ENCODE measurements around the gene PODXL2.

PODXL2 gene

DNA sequence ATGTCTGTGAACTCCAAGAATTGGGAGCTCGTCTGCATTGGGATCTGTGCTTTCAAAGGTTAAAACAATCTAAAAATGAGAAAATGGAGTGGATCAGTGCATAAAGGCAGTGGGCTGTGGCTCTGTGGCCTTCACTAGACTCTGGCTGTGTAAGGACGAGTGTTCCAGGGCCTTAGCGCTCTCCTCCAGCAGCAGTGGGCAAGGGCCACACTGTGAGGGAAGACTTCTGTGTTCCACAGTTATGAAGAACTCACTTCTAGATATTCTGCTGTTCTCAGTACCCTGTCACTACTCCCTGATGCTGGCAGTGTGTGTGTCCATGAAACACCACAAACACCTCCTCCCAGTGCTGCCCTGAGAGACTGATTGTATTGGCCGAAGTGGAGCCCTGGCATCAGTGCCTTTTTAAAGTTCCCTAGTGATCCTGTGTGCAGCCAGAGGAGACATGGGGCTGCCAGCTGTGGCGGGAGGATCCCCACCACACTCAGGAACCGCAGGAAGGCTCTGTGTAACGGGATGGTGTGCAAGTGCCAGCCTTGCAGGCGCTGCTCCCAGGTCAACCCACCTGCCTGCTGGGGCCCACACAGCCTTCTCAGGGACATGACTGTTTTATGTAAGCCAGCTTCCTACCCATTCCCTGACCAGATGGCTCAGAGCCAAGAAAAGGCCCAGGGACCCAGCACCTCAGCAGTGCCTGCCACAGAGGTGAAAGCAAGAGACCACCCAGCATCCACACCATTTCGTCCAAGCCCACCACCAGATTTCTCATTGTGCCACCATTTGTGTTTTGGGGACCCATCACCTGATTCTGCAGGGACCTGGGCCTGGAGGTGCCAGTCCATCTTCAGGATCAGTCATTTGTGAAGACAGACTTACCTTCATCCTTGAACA lies 84.1 kb downstream of the PODXL2 start:
- no peaks in the 10 kb centered on the region for H3K4me1 ChIP-seq (ENCODE audit: control insufficient read depth, insufficient read depth, low read length, poor library complexity, severe bottlenecking)

DNA sequence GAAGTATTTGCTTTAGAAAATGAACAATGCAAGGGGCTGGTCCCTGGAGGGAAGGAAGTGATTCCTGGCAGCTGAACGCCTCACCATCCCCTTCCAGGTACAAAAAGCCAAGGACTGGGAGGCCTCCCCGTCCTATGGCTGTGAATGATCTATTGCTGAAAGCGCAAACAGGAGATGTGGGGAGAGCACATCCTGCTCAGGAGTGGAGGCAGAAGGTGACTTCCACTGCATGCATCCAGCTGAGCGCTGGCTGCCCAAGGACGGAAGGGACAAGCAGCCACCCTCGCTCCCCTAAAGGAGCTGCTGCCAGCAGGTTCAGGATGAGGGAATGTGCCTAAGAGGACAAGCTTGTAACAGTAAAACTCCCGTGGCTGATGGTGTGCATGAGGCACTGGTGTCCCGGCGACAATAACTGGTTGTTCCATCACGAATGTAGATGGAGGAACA lies 85.2 kb downstream of the PODXL2 start:
- no peaks in the 10 kb centered on the region for H3K4me1 ChIP-seq (ENCODE audit: control insufficient read depth, insufficient read depth, low read length, poor library complexity, severe bottlenecking)
- H3K36me3 ChIP-seq (ENCODE audit: control insufficient read depth, insufficient read depth, low read length) = no peaks in the 10 kb centered on the region
- H3K27ac ChIP-seq (ENCODE audit: insufficient read depth, low read length, poor library complexity, severe bottlenecking) = no peak overlapping the region
- H3K4me3 ChIP-seq (ENCODE audit: insufficient read depth, low read depth, low read length, poor library complexity, severe bottlenecking) = no peak overlapping the region
- no peaks in the 10 kb centered on the region for H3K27me3 ChIP-seq (replicated peaks; ENCODE audit: control insufficient read depth, insufficient read depth, low read length, poor library complexity, severe bottlenecking)
- no peak for DNase-seq
- H3K9me3 ChIP-seq (ENCODE audit: control insufficient read depth, low read length) = no peaks in the 10 kb centered on the region

More for the DNA sequence above, 84.1 kb downstream of the PODXL2 start:
- Histone ChIP-seq H3K4me3 (ENCODE audit: insufficient read depth, low read depth, low read length, poor library complexity, severe bottlenecking) (no peak overlapping the region), H3K27ac (ENCODE audit: insufficient read depth, low read length, poor library complexity, severe bottlenecking) (no peak overlapping the region), H3K9me3 (ENCODE audit: control insufficient read depth, low read length) (no peaks in the 10 kb centered on the region), H3K36me3 (ENCODE audit: control insufficient read depth, insufficient read depth, low read length) (no peaks in the 10 kb centered on the region), H3K27me3 (replicated peaks; ENCODE audit: control insufficient read depth, insufficient read depth, low read length, poor library complexity, severe bottlenecking) (no peaks in the 10 kb centered on the region)
- DNase-seq = no peak

DNA sequence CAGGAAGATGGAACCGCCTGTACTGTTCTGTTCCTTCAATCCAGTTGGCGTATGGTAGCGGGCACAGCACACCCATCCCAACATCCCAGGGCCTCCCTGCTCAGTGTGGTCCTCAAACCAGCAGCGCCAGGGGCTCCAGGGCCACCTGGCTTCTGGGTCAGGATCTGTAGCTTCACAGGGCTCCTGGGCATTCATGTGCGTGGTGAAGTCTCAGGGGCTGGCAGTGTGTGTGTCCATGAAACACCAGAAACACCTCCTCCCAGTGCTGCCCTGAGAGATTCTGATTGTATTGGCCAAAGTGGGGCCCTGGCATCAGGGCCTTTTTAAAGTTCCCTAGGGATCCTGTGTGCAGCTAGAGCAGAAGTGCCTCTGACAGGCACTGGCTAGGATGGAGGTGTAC lies 85.9 kb downstream of the PODXL2 start:
- Histone ChIP-seq H3K4me3 (ENCODE audit: insufficient read depth, low read depth, low read length, poor library complexity, severe bottlenecking) (no peak overlapping the region), H3K9me3 (ENCODE audit: control insufficient read depth, low read length) (no peaks in the 10 kb centered on the region), H3K36me3 (ENCODE audit: control insufficient read depth, insufficient read depth, low read length) (no peaks in the 10 kb centered on the region), H3K27ac (ENCODE audit: insufficient read depth, low read length, poor library complexity, severe bottlenecking) (no peak overlapping the region), H3K27me3 (replicated peaks; ENCODE audit: control insufficient read depth, insufficient read depth, low read length, poor library complexity, severe bottlenecking) (no peaks in the 10 kb centered on the region), H3K4me1 (ENCODE audit: control insufficient read depth, insufficient read depth, low read length, poor library complexity, severe bottlenecking) (no peaks in the 10 kb centered on the region)
- DNase-seq = no peak

DNA sequence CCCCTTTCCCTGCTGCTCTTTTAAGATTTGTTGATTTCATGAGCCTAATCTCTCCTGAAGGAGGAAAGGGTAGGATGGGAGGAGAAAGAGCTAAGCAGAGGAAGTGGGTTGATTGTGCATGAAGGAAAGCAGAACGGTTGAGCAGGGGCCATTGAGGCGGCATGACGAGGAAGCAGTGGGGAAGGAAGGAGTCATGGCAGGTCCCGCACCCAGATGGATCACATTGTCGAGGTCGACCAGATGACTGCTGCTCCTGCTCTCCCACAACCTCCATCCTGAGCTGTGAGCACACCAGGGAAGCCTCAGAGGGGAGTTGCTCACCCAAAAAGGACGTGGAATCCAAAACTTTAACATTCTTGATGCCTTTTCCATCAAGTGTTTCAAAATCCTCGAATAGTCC lies 86.5 kb downstream of the PODXL2 start:
- no peak overlapping the region for H3K27ac ChIP-seq (ENCODE audit: insufficient read depth, low read length, poor library complexity, severe bottlenecking)
- H3K4me1 ChIP-seq (ENCODE audit: control insufficient read depth, insufficient read depth, low read length, poor library complexity, severe bottlenecking) = no peaks in the 10 kb centered on the region
- H3K4me3 ChIP-seq (ENCODE audit: insufficient read depth, low read depth, low read length, poor library complexity, severe bottlenecking) = no peak overlapping the region
- no peak for DNase-seq
- H3K9me3 ChIP-seq (ENCODE audit: control insufficient read depth, low read length) = no peaks in the 10 kb centered on the region
- H3K36me3 ChIP-seq (ENCODE audit: control insufficient read depth, insufficient read depth, low read length) = no peaks in the 10 kb centered on the region
- no peaks in the 10 kb centered on the region for H3K27me3 ChIP-seq (replicated peaks; ENCODE audit: control insufficient read depth, insufficient read depth, low read length, poor library complexity, severe bottlenecking)

DNA sequence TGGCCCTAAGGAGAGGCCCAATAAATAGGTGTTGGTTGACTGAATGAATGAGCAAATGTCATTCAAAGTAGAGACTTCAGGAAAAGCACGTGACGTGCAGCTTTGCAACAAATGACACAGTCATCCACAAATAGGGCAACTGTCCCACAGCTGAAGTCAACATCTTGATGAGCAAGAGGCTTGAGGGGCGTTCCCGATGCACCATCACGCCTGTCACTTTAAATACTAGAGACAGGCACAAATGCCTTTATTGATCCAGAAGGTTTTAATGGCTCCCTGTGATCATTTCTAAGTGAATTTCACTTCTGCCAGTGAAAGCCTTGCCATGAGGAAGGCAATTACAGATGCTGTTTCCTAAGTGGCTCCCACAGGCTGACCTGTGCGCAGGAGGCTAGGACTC lies 87.4 kb downstream of the PODXL2 start:
- no peaks in the 10 kb centered on the region for H3K36me3 ChIP-seq (ENCODE audit: control insufficient read depth, insufficient read depth, low read length)

DNA sequence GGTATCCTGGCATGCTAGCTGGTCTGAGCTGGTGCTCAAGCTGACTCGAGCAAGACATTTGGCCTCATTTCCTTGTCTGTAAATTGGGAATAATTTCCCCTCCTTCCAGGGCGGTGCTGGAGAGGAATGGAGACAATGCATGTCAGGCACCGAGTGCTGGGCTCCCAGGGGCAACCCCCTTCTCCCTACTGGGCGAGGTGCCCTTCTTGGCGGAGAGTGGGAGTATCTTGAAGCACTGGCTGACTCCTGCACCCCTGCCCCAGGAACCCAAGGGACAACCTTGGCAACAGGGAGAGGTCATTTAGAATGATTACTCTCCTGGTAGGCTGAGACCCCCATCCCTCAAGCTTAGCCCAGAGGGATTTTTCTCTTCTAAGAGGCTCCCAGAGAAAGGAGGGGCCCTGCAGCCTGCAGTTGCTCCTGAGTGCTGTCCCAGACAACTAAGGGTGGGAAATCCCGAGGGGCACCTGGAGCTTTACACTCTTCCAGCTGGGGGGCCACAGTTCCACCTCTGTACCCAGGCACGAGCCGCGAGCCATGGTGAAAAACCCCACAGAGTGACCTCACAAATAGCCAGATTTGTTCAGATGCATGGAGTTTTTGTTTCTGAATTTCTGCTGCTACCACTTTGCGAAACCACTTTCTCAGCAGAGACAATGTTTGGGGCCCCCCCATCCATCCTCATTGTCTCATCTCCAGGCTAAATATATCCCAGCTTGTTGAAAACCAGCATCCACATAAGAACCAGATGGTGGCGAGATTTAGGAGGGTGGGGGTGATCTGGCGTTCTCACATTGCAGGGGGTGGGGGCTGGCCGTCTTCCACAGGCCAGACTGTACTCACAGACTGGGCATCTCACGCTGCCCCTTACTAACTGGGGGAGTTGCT lies 88.6 kb downstream of the PODXL2 start:
- Histone ChIP-seq H3K27me3 (replicated peaks; ENCODE audit: control insufficient read depth, insufficient read depth, low read length, poor library complexity, severe bottlenecking) (no peaks in the 10 kb centered on the region), H3K9me3 (ENCODE audit: control insufficient read depth, low read length) (no peaks in the 10 kb centered on the region), H3K36me3 (ENCODE audit: control insufficient read depth, insufficient read depth, low read length) (no peaks in the 10 kb centered on the region), H3K4me3 (ENCODE audit: insufficient read depth, low read depth, low read length, poor library complexity, severe bottlenecking) (no peak overlapping the region), H3K27ac (ENCODE audit: insufficient read depth, low read length, poor library complexity, severe bottlenecking) (no peak overlapping the region), H3K4me1 (ENCODE audit: control insufficient read depth, insufficient read depth, low read length, poor library complexity, severe bottlenecking) (no peaks in the 10 kb centered on the region)
- DNase-seq = no peak

More for the DNA sequence above, 87.4 kb downstream of the PODXL2 start:
- Histone ChIP-seq H3K9me3 (ENCODE audit: control insufficient read depth, low read length) (no peaks in the 10 kb centered on the region), H3K4me3 (ENCODE audit: insufficient read depth, low read depth, low read length, poor library complexity, severe bottlenecking) (no peak overlapping the region), H3K4me1 (ENCODE audit: control insufficient read depth, insufficient read depth, low read length, poor library complexity, severe bottlenecking) (no peaks in the 10 kb centered on the region), H3K27ac (ENCODE audit: insufficient read depth, low read length, poor library complexity, severe bottlenecking) (no peak overlapping the region), H3K27me3 (replicated peaks; ENCODE audit: control insufficient read depth, insufficient read depth, low read length, poor library complexity, severe bottlenecking) (no peaks in the 10 kb centered on the region)
- DNase-seq = no peak

DNA sequence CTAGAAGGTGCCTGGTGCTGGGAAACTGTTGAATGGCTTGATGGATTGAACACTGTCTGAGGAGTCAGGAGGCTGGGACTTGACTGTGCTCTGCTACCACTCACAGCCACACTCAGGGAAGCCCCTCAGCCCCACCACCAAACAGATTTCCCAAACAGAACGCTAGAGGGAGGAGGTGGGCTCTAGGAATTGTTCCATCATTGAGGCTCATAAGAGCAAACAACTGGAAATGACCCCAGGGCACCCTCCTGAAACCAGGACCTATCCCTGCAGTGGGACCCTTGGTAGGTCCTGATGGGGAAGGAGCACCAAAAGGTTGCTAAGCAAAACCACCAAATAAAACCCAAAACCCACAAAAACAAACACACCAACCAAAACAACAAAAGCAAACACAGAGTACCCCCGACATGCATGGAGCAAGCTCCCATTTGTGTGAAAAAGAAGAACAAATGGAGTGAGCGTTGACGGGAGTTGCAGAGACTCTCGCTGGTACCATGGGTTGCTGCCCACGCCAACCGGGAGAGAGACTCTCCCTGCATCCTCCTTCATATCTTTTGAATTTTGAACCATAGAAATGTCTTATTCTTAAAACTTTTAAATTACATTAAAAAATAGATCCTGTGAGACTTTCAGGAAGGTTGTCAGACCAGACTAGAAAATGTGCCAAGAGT lies 89.4 kb downstream of the PODXL2 start:
- no peak for DNase-seq
- Histone ChIP-seq H3K27me3 (replicated peaks; ENCODE audit: control insufficient read depth, insufficient read depth, low read length, poor library complexity, severe bottlenecking) (no peaks in the 10 kb centered on the region), H3K4me3 (ENCODE audit: insufficient read depth, low read depth, low read length, poor library complexity, severe bottlenecking) (no peak overlapping the region), H3K4me1 (ENCODE audit: control insufficient read depth, insufficient read depth, low read length, poor library complexity, severe bottlenecking) (no peaks in the 10 kb centered on the region), H3K9me3 (ENCODE audit: control insufficient read depth, low read length) (no peaks in the 10 kb centered on the region), H3K36me3 (ENCODE audit: control insufficient read depth, insufficient read depth, low read length) (no peaks in the 10 kb centered on the region), H3K27ac (ENCODE audit: insufficient read depth, low read length, poor library complexity, severe bottlenecking) (no peak overlapping the region)

DNA sequence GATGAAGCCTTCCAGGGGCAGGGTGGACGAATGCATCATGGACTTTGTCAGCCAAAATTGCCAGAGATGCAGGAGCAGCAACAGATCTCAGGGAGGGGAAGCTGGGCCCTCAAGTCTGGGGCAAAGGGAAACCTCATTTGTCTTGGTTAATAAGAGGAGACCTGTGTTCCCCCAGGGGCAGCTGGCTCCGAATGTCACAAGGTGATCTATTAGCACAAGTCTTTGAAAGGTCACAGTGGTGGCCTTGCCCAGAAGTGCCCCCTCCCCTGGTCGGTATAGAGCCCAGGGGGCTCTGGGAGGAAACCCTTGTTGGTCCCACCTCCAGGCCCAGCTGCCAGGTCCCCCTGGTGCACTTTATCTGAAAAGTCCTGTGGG lies 89.9 kb downstream of the PODXL2 start:
- H3K36me3 ChIP-seq (ENCODE audit: control insufficient read depth, insufficient read depth, low read length) = no peaks in the 10 kb centered on the region
- H3K4me1 ChIP-seq (ENCODE audit: control insufficient read depth, insufficient read depth, low read length, poor library complexity, severe bottlenecking) = no peaks in the 10 kb centered on the region
- no peaks in the 10 kb centered on the region for H3K9me3 ChIP-seq (ENCODE audit: control insufficient read depth, low read length)
- no peak overlapping the region for H3K4me3 ChIP-seq (ENCODE audit: insufficient read depth, low read depth, low read length, poor library complexity, severe bottlenecking)
- no peaks in the 10 kb centered on the region for H3K27me3 ChIP-seq (replicated peaks; ENCODE audit: control insufficient read depth, insufficient read depth, low read length, poor library complexity, severe bottlenecking)
- no peak overlapping the region for H3K27ac ChIP-seq (ENCODE audit: insufficient read depth, low read length, poor library complexity, severe bottlenecking)
- no peak for DNase-seq

DNA sequence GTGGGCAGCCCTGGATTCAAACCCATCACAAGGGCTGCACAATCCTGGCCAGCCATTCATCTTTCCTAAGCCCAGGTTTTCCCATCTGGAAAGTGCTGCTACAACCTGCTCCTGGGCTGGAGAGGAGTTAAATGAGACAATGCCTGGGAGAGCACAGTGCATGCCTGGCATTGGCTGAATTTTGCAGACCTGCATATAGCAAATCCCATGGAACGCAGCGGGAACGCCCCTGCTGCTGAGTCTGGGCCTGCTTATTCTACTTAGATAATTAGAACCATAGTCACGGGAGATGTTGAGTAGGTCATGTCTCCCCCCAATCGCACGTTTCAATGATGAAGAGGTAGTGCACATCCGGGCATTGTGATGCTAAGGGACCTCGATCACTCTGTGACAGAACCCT lies 90.4 kb downstream of the PODXL2 start:
- Histone ChIP-seq H3K36me3 (ENCODE audit: control insufficient read depth, insufficient read depth, low read length) (no peaks in the 10 kb centered on the region), H3K4me1 (ENCODE audit: control insufficient read depth, insufficient read depth, low read length, poor library complexity, severe bottlenecking) (no peaks in the 10 kb centered on the region)
- DNase-seq = no peak

More for the DNA sequence above, 90.4 kb downstream of the PODXL2 start:
- Histone ChIP-seq H3K9me3 (ENCODE audit: control insufficient read depth, low read length) (no peaks in the 10 kb centered on the region), H3K4me3 (ENCODE audit: insufficient read depth, low read depth, low read length, poor library complexity, severe bottlenecking) (no peak overlapping the region), H3K27me3 (replicated peaks; ENCODE audit: control insufficient read depth, insufficient read depth, low read length, poor library complexity, severe bottlenecking) (no peaks in the 10 kb centered on the region), H3K27ac (ENCODE audit: insufficient read depth, low read length, poor library complexity, severe bottlenecking) (no peak overlapping the region)

Measured in effector memory CD4-positive, alpha-beta T cell (primary cell).